HEK293T (cell line): Measurements from ENCODE around the gene HMCN2.

Experiments used
- BHLHE40 ChIP-seq: fragments of 450-650 bp; IDR thresholded peaks from 2 replicates; pipeline ENCODE4 v1.6.1; 2016; ENCODE audit warnings: mild to moderate bottlenecking, moderate library complexity, borderline replicate concordance
- FOXM1 ChIP-seq: fragments of 450-650 bp; IDR thresholded peaks from 2 replicates; pipeline ENCODE4 v1.6.1; 2017; ENCODE audit warnings: mild to moderate bottlenecking, borderline replicate concordance

GRCh38 chr9:130234340-130235260 is 31.0 kb upstream of the HMCN2 start:
- TF ChIP-seq FOXM1 = no peak
- no peak for TF ChIP-seq BHLHE40
